H9 (cell line): ENCODE measurements around the gene CDS2. TPM values are rescaled to one million over a fixed set of nuclear protein-coding genes. Genes with fewer than 3 reads are reported as not detected.

Source experiments
- DNase-seq: peaks from one replicate; pipeline ENCODE4 v3.0.0-alpha.2; 2017
- H2AFZ ChIP-seq: one replicate; pipeline ENCODE4 v1.6.1; 2013; ENCODE audit warnings: mild to moderate bottlenecking, low read length, control low read depth, moderate library complexity
- H2AK5ac ChIP-seq: 2 replicates; pipeline ENCODE4 v1.6.1; 2013; ENCODE audit warnings: low read length, control low read depth, mixed read lengths; ENCODE audit not compliant: insufficient read length
- H2BK120ac ChIP-seq: one replicate; pipeline ENCODE4 v1.6.1; 2013; ENCODE audit warnings: low read depth, mild to moderate bottlenecking, low read length, control low read depth, inconsistent platforms; ENCODE audit not compliant: poor library complexity, severe bottlenecking
- H2BK12ac ChIP-seq: 2 replicates; pipeline ENCODE4 v1.6.1; 2013; ENCODE audit warnings: low read length, control low read depth, mixed read lengths, low read depth; ENCODE audit not compliant: insufficient read length
- H2BK15ac ChIP-seq: 2 replicates; pipeline ENCODE4 v1.6.1; 2013; ENCODE audit warnings: low read depth, low read length, control low read depth
- H2BK20ac ChIP-seq: one replicate; pipeline ENCODE4 v1.6.1; 2013; ENCODE audit warnings: low read depth, mild to moderate bottlenecking, low read length, control low read depth, inconsistent platforms; ENCODE audit not compliant: poor library complexity, severe bottlenecking
- H2BK5ac ChIP-seq: 2 replicates; pipeline ENCODE4 v1.6.1; 2013; ENCODE audit warnings: low read length, control low read depth, mixed read lengths; ENCODE audit not compliant: insufficient read length
- H3K14ac ChIP-seq: 2 replicates; pipeline ENCODE4 v1.6.1; 2013; ENCODE audit warnings: low read length, control low read depth; ENCODE audit not compliant: insufficient read depth
- H3K18ac ChIP-seq: 2 replicates; pipeline ENCODE4 v1.6.1; 2013; ENCODE audit warnings: low read depth, mild to moderate bottlenecking, mixed read lengths, low read length, control low read depth; ENCODE audit not compliant: insufficient read length
- H3K23ac ChIP-seq: 2 replicates; pipeline ENCODE4 v1.6.1; 2013; ENCODE audit warnings: low read length, control low read depth, mixed read lengths, low read depth; ENCODE audit not compliant: insufficient read length
- H3K23me2 ChIP-seq: 2 replicates; pipeline ENCODE4 v1.6.1; 2013; ENCODE audit warnings: low read depth, mild to moderate bottlenecking, mixed read lengths, low read length, control low read depth; ENCODE audit not compliant: insufficient read length, poor library complexity, severe bottlenecking
- H3K27ac ChIP-seq: 2 replicates; pipeline ENCODE4 v1.5.1; 2013; ENCODE audit warnings: low read length, control low read depth, mixed read lengths, low read depth; ENCODE audit not compliant: insufficient read length
- H3K27me3 ChIP-seq: 2 replicates; pipeline ENCODE4 v1.6.1; 2013; ENCODE audit warnings: low read length, control low read depth, inconsistent platforms; ENCODE audit not compliant: insufficient read depth
- H3K4ac ChIP-seq: 2 replicates; pipeline ENCODE4 v1.6.1; 2013; ENCODE audit warnings: low read depth, mild to moderate bottlenecking, control low read depth, inconsistent platforms, low read length, moderate library complexity
- H3K4me1 ChIP-seq: 2 replicates; pipeline ENCODE4 v1.6.1; 2013; ENCODE audit warnings: low read length, control low read depth, inconsistent platforms; ENCODE audit not compliant: insufficient read depth
- H3K4me2 ChIP-seq: 2 replicates; pipeline ENCODE4 v1.6.1; 2013; ENCODE audit warnings: low read length, control low read depth, mixed read lengths; ENCODE audit not compliant: insufficient read length, insufficient read depth
- H3K56ac ChIP-seq: 2 replicates; pipeline ENCODE4 v1.6.1; 2013; ENCODE audit warnings: low read depth, mild to moderate bottlenecking, mixed read lengths, low read length, control low read depth; ENCODE audit not compliant: insufficient read length
- H3K79me1 ChIP-seq: 2 replicates; pipeline ENCODE4 v1.6.1; 2013; ENCODE audit warnings: low read depth, mild to moderate bottlenecking, moderate library complexity, low read length, control low read depth, inconsistent platforms; ENCODE audit not compliant: insufficient read depth, poor library complexity, severe bottlenecking
- H3K79me2 ChIP-seq: 2 replicates; pipeline ENCODE4 v1.6.1; 2013; ENCODE audit warnings: low read length, control low read depth, inconsistent platforms; ENCODE audit not compliant: insufficient read depth
- H3K9ac ChIP-seq: 2 replicates; pipeline ENCODE4 v1.6.1; 2013; ENCODE audit warnings: low read length, control low read depth, mixed read lengths; ENCODE audit not compliant: insufficient read length; ENCODE audit errors: extremely low read depth
- H3K9me3 ChIP-seq: one replicate; pipeline ENCODE4 v1.6.1; 2013; ENCODE audit warnings: low read depth, low read length, inconsistent platforms; ENCODE audit not compliant: control insufficient read depth
- H3T11ph ChIP-seq: one replicate; pipeline ENCODE4 v1.6.1; 2013; ENCODE audit warnings: mild to moderate bottlenecking, low read length, control low read depth, inconsistent platforms
- H4K20me1 ChIP-seq: one replicate; pipeline ENCODE4 v1.6.1; 2013; ENCODE audit not compliant: control insufficient read depth, insufficient read length, insufficient read depth
- H4K5ac ChIP-seq: 2 replicates; pipeline ENCODE4 v1.6.1; 2013; ENCODE audit warnings: low read depth, mild to moderate bottlenecking, mixed read lengths, low read length, control low read depth; ENCODE audit not compliant: insufficient read length
- H4K8ac ChIP-seq: replicated peaks from 2 replicates; pipeline ENCODE4 v1.6.1; 2013; ENCODE audit warnings: low read length, control low read depth, mixed read lengths, low read depth; ENCODE audit not compliant: insufficient read length
- H4K91ac ChIP-seq: 2 replicates; pipeline ENCODE4 v1.6.1; 2013; ENCODE audit warnings: low read depth, mild to moderate bottlenecking, moderate library complexity, mixed read lengths, low read length, control low read depth; ENCODE audit not compliant: insufficient read length
- H3K27ac Mint-ChIP-seq, 3 experiments: 2 replicates in 2 of 3; 3 replicates in 1 of 3; pipeline ENCODE4 v1.8.0; 2020 to 2021; ENCODE audit warnings: mixed read lengths in 3 of 3, mild to moderate bottlenecking in 1 of 3, moderate library complexity in 1 of 3
- H3K27me3 Mint-ChIP-seq: 2 replicates; pipeline ENCODE4 v1.8.0; 2021; ENCODE audit warnings: low read depth, mild to moderate bottlenecking, moderate library complexity, mixed read lengths
- H3K36me3 Mint-ChIP-seq, 3 experiments: 2 replicates in 2 of 3; 3 replicates in 1 of 3; pipeline ENCODE4 v1.8.0; 2020 to 2021; ENCODE audit warnings: low read depth in 3 of 3, mixed read lengths in 3 of 3; ENCODE audit not compliant: insufficient read depth in 1 of 3
- H3K4me1 Mint-ChIP-seq, 2 experiments: 2 replicates each; pipeline ENCODE4 v1.8.0; 2020; ENCODE audit warnings: mixed read lengths in 2 of 2
- H3K4me3 Mint-ChIP-seq, 2 experiments: 2 replicates in 1 of 2; 3 replicates in 1 of 2; pipeline ENCODE4 v1.8.0; 2020 to 2021; ENCODE audit warnings: mild to moderate bottlenecking in 2 of 2, mixed read lengths in 2 of 2, moderate library complexity in 1 of 2
- H3K9me3 Mint-ChIP-seq, 2 experiments: 2 replicates in 1 of 2; 3 replicates in 1 of 2; pipeline ENCODE4 v1.8.0; 2020; ENCODE audit warnings: mild to moderate bottlenecking in 2 of 2, mixed read lengths in 2 of 2, moderate library complexity in 1 of 2
- WGBS: extraction: QIAGEN DNeasy Blood & Tissue Kit; methylation state at CpG from one replicate; pipeline ENCODE4 v1.1.7; 2013; ENCODE audit warnings: missing lambda C conversion rate, low lambda C conversion rate, mixed read lengths; ENCODE audit not compliant: insufficient read length; ENCODE audit errors: extremely low coverage; 5-methylcytosine and 5-hydroxymethylcytosine counted together
- total RNA-seq: library from RNA; stranded (reverse); gene quantifications from 2 replicates; pipeline ENCODE4 v1.2.1, GENCODE V29; 2021
- TF ChIP-seq, protein P1 (sequence below): fragments of 200-600 bp; sonication (generic); conservative IDR thresholded peaks from 3 replicates; pipeline ENCODE4 v1.8.0; 2021; ENCODE audit warnings: antibody characterized with exemption, mild to moderate bottlenecking

CDS2 gene
- total RNA-seq, 1 experiment from 2014 or later = 63.2 TPM

DNA sequence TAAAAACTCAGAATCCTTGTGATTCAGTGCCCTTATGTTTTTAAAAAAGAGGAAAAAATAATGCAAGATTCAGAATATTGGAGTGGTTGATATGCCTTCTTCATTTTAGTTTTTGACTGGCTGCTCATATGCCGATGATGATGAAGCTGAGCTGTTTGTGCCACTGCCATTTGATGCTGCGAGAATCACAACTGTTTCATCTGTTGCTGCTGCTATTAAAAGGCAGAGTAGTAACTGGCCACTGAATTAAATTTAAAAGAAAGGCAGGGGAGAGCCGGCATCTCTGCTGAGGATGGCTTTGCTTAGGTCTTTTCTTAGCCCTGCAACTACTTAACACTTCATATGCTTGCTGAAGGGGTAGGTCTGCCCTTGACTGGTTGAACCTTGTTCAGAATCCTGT lies 33.1 kb downstream of the CDS2 start:
- H3K27me3 Mint-ChIP-seq = no peaks in the 10 kb centered on the region
- Histone ChIP-seq H3K9me3 (no peaks in the 10 kb centered on the region), H4K5ac (no peak overlapping the region), H3K23me2 (no peaks in the 10 kb centered on the region), H2BK12ac (no peak overlapping the region), H3K18ac (no peak overlapping the region), H3T11ph (no peak overlapping the region), H2AK5ac (no peak overlapping the region), H4K20me1 (no peaks in the 10 kb centered on the region), H3K23ac (no peak overlapping the region), H2BK120ac (no peak overlapping the region), H3K27me3 (no peaks in the 10 kb centered on the region), H3K14ac (0 out of 2 replicates have a peak overlapping the region, but pooled peaks have one; percentile 43), H2AFZ (no peak overlapping the region), H3K79me2 (peaks cover 3% of the 10 kb centered on the region), H3K9ac (no peak overlapping the region), H3K4me1 (peaks cover 10% of the 10 kb centered on the region), H3K27ac (no peak overlapping the region), H4K8ac (no peak overlapping the region), H2BK5ac (no peak overlapping the region), H2BK15ac (no peak overlapping the region), H3K4me2 (no peak overlapping the region), H3K79me1 (peaks cover 2% of the 10 kb centered on the region), H3K56ac (no peak overlapping the region), H4K91ac (no peak overlapping the region), H3K4ac (no peak overlapping the region), H2BK20ac (no peak overlapping the region)
- H3K36me3 Mint-ChIP-seq = peaks cover 0 to 3% (median 0%) of the 10 kb centered on the region in 3 experiments; a peak in 2 of 7 replicates
- H3K27ac Mint-ChIP-seq = no peak overlapping the region; a peak in 1 of 7 replicates
- TF ChIP-seq, protein P1, sequence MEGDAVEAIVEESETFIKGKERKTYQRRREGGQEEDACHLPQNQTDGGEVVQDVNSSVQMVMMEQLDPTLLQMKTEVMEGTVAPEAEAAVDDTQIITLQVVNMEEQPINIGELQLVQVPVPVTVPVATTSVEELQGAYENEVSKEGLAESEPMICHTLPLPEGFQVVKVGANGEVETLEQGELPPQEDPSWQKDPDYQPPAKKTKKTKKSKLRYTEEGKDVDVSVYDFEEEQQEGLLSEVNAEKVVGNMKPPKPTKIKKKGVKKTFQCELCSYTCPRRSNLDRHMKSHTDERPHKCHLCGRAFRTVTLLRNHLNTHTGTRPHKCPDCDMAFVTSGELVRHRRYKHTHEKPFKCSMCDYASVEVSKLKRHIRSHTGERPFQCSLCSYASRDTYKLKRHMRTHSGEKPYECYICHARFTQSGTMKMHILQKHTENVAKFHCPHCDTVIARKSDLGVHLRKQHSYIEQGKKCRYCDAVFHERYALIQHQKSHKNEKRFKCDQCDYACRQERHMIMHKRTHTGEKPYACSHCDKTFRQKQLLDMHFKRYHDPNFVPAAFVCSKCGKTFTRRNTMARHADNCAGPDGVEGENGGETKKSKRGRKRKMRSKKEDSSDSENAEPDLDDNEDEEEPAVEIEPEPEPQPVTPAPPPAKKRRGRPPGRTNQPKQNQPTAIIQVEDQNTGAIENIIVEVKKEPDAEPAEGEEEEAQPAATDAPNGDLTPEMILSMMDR = no peak
- no peak overlapping the region for H3K4me3 Mint-ChIP-seq
- no CpG with 5 or more reads among the region's 3 CpGs for WGBS
- H3K9me3 Mint-ChIP-seq = no peaks in the 10 kb centered on the region
- no peak for DNase-seq
- peaks cover 22 to 33% of the 10 kb centered on the region in 2 experiments for H3K4me1 Mint-ChIP-seq
